GM21367 (cell line): ENCODE data around the gene ZFAND2A.
A peak's percentile ranks its signal among the peaks of the same experiment; 100 is the strongest.
"Not testable (repeated sequence)": the region's sequence is repeated elsewhere in the genome, so short reads cannot be mapped to it uniquely, and the experiment has no call there.

Experiments used
- ATAC-seq: cut with Tn5 transposase; IDR thresholded peaks from one replicate; pipeline ENCODE4 v1.9.1; 2021; ENCODE audit not compliant: unreplicated experiment

The ZFAND2A gene, protein sequence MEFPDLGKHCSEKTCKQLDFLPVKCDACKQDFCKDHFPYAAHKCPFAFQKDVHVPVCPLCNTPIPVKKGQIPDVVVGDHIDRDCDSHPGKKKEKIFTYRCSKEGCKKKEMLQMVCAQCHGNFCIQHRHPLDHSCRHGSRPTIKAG

GRCh38 chr7:1159891-1160669, at the start of gene ZFAND2A:
TSS of gene ZFAND2A (minus strand) at chr7:1160196. CDS start at chr7:1158212, 1,984 bp downstream.
- peak; percentile 93 for ATAC-seq

- ATAC-seq: no peak
Observed at GRCh38 chr7:1209097-1209496, 49.1 kb upstream of the ZFAND2A start.

GRCh38 chr7:1205742-1206141, 45.7 kb upstream of the ZFAND2A start:
- ATAC-seq: not testable (repeated sequence)

GRCh38 chr7:1204460-1205140, 44.6 kb upstream of the ZFAND2A start:
- no peak for ATAC-seq

DNA sequence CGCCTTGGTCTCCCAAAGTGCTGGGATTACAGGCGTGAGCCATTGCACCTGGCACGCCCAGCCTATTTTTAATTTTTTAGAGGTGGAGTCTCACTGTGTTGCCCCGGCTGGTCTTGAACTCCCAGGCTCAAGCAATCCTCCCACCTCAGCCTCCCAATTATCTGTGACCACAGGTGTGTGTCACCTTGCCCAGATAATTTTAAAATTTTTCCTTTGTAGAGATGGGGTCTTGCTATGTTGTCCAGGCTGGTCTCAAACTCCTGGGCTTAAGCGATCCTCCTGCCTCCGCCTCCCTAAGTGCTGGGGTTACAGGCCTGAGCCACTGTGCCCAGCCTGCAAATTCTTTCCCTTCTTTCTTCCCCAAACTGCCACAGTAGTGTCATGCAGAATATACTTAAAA, 42.9 kb upstream of the ZFAND2A start:
- not testable (repeated sequence) for ATAC-seq

DNA sequence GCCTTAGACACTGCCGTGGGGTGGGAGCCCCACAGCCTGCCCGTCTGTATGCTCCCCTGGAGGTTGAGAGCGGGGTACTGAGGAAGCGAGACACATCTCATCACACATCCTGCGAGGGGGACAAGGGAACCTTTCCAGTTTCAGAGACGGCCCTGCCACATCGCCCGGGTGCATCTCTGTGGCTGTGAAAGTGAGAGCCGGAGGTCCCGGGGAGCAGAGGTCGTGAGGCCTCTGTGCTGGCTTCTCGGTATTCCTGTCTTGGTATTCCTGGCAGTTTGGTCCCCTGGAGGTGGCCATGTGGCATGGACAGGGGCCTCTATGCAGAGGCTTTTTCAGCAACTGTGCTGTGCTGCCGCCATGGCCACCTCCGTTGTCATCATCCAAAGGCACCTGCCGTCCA, 41.9 kb upstream of the ZFAND2A start:
- ATAC-seq: no peak

GRCh38 chr7:1200045-1200444, 40.0 kb upstream of the ZFAND2A start:
- ATAC-seq: no peak

DNA sequence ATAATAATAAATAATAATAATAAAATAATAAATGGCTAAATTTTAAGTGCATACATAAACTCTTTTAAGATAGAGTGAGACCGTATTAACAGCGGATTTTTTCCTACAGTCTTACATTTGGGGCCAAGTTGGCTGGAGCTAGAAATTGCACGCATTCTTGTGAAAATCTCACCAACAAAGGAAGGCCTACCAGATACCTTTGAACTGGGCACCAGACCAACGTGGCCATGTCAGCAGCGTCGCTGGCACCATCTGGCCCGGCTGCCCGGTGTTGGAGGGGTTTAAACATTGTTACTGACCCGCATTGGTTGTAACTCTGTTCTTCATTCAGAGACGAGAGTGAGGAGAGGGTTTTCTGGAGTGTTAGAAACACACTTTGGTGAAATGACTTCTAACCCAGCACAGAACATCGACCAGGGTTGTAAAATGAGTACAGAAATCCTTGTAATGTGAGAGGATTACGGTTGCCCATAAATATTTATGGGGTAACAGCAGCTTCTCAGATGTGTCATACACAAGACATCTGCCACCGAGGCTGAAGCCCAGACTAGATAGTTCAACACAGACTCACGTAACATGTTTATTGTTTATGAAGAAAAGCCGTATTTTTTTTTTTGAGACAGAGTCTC, 38.1 kb upstream of the ZFAND2A start:
- no peak for ATAC-seq

DNA sequence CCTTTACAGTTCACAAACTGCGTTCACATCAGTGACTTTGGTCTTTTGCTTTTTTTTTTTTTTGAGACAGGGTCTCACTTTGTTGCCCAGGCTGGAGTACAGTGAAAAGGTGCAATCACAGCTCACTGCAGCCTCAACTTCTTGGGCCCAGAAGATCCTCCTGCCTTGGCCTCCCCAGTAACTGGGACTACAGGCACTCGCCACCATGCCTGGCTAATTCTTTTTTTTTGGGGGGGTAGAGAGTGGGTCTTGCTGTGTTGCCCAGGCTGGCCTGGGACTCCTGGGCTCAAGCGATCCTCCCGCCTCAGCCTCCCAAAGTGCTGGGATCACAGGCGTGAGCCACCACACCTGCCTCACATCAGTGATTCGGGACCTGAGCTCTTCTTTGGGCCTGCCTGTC, 37.0 kb upstream of the ZFAND2A start:
- ATAC-seq: no peak

DNA sequence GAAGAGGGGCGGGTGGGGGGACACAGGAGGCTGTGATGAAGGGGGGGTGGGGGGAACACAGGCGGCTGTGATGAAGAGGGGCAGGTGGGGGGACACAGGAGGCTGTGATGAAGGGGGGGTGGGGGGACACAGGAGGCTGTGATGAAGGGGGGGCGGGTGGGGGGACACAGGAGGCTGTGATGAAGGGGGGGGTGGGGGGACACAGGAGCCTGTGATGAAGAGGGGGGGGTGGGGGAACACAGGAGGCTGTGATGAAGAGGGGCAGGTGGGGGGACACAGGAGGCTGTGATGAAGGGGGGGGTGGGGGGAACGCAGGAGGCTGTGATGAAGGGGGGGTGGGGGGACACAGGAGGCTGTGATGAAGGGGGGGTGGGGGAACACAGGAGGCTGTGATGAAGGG, 36.4 kb upstream of the ZFAND2A start:
- ATAC-seq: not testable (repeated sequence)

GRCh38 chr7:1193593-1194424, 33.8 kb upstream of the ZFAND2A start:
- ATAC-seq: no peak

DNA sequence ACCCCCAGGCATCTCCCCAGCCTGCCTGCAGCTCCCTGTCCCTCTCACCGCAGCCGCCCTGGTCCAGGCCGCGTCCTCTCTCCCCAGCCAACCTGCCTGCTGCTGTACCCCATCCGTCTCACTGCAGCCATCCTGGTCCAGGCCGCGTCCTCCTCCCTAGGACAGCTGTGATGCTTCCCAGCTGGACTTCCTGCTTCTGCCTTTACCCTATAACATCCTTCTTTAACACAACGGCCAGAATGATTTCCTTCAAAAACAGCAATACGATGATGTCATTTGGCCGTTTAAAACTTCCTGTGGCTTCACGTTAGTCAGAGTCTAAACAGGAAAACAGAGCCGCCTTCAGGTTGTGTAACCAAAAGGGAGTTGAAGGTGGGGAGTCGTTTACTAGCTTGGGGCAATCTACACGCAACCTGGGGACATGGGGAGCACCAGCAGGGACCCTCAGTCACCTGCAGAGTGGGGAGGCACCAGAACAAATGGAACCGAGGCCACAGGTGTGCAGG, 32.2 kb upstream of the ZFAND2A start:
- no peak for ATAC-seq

DNA sequence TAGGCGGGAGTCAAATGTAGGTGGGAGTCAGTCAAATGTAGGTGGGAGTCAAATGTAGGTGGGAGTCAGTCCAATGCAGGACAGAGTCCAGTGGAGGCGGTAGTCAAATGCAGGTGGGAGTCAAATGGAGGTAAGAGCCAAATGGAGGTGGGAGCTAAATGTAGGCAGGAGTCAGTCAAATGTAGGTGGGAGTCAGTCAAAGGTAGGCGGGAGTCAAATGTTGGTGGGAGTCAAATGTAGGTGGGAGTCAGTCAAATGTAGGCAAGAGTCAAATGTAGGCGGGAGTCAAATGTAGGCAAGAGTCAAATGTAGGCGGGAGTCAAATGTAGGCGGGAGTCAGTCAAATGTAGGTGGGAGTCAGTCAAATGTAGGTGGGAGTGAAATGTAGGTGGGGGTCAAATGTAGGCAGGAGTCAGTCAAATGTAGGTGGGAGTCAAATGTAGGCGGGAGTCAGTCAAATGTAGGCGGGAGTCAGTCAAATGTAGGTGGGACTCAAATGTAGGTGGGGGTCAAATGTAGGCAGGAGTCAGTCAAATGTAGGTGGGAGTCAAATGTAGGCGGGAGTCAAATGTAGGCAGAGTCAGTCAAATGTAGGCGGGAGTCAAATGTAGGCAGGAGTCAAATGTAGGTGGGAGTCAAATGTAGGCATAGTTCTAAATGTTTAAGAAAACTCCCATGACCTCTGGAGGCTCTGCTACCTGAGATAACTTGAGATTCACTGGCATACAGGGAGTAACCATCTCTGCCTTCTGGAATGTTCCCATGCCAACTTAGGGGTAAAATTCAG, 30.2 kb upstream of the ZFAND2A start:
- no peak for ATAC-seq

- ATAC-seq: no peak
Observed at GRCh38 chr7:1188720-1189294, 28.8 kb upstream of the ZFAND2A start.

- ATAC-seq: no peak
Observed at GRCh38 chr7:1187127-1187526, 27.1 kb upstream of the ZFAND2A start.

DNA sequence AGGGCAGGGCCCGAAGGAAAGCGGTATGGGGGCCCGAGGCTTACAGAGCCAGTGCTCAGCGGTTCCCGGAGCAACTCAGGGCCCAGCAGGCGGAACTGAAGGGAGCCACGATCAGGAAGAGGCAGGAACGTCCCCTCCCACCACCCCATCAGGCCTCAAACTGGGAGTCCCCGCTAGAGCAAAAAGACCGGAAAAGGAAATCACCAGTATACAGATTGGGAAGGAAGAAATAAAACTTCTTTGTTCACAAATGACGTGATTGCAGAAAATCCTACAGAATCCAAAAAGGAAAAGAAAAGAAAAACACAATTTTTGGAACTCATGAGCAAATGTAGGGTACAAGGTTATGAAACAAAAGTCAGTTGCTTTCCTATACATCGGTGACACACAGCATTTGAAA, 21.6 kb upstream of the ZFAND2A start:
- no peak for ATAC-seq

GRCh38 chr7:1181031-1181430, 21.0 kb upstream of the ZFAND2A start:
- no peak for ATAC-seq

- ATAC-seq: no peak
Observed at GRCh38 chr7:1176891-1177373, 16.9 kb upstream of the ZFAND2A start.
